GM13977 (cell line): ENCODE measurements around the gene TYW1.
"Not testable (repeated sequence)": the region's sequence is repeated elsewhere in the genome, so short reads cannot be mapped to it uniquely, and the experiment has no call there.

ENCODE experiments used
- DNase-seq: peaks from one replicate; pipeline ENCODE4 v3.0.0; 2012; ENCODE audit warnings: low spot score
- in situ Hi-C: fragments of 300-500 bp; cut with MboI; formaldehyde crosslinking; loops from one replicate; pipeline ENCODE4 v1.12.0; 2022; ENCODE audit warnings: low sequenced_read_pairs, low pct_unique_long_range_greater_than_20kb, mixed read lengths, inconsistent platforms; ENCODE audit not compliant: unreplicated experiment
- TF ChIP-seq, protein P1 (sequence below): IDR thresholded peaks from 2 replicates; pipeline ENCODE4 v1.5.1; 2012; ENCODE audit warnings: mild to moderate bottlenecking, control low read depth; ENCODE audit not compliant: insufficient read depth; ENCODE audit errors: extremely low read depth, missing control alignments

TYW1 gene

GRCh38 chr7:67056683-67057082, 60.0 kb downstream of the TYW1 start:
- in situ Hi-C loops, result no loop called here
- DNase-seq, result no peak
- TF ChIP-seq, protein P1, sequence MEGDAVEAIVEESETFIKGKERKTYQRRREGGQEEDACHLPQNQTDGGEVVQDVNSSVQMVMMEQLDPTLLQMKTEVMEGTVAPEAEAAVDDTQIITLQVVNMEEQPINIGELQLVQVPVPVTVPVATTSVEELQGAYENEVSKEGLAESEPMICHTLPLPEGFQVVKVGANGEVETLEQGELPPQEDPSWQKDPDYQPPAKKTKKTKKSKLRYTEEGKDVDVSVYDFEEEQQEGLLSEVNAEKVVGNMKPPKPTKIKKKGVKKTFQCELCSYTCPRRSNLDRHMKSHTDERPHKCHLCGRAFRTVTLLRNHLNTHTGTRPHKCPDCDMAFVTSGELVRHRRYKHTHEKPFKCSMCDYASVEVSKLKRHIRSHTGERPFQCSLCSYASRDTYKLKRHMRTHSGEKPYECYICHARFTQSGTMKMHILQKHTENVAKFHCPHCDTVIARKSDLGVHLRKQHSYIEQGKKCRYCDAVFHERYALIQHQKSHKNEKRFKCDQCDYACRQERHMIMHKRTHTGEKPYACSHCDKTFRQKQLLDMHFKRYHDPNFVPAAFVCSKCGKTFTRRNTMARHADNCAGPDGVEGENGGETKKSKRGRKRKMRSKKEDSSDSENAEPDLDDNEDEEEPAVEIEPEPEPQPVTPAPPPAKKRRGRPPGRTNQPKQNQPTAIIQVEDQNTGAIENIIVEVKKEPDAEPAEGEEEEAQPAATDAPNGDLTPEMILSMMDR, result no peak

DNA sequence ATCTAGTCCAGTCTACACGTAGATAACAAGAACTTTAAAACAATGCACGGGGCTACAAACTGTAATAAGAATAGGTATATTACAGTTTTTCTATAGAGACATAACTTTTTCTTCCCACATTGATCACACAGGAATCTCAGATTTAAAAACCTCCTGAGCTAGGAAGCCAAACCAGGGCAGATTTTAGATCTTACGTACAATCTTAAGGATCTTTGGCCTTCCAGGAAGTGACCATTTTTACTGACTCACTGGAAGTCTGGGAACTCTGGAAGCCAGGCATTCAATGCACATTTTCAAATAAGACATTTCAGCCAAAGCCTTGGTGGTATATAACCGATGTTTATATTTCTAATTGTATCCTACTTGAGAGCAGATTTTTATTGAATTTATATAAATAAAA, 64.7 kb downstream of the TYW1 start:
- DNase-seq, in situ Hi-C loops: not testable (repeated sequence)

DNA sequence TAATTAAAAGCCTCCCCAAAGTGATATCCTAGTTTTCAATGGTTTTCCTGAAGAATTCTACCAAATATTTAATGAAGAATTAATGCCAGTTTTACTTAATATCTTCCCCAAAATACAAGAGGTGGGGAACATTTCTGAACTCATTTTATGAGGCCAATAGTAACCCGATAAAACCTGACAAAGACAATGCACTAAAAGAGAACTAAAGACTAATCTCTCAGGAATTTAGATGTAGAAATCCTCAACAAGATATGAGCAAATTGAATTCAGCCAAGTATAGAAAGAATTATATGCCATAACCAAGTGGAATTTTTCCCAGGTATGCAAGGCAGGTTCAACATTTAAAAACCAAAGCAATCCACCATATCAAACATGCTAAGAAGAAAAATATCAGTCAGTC, 66.2 kb downstream of the TYW1 start:
- in situ Hi-C loops, DNase-seq: not testable (repeated sequence)

DNA sequence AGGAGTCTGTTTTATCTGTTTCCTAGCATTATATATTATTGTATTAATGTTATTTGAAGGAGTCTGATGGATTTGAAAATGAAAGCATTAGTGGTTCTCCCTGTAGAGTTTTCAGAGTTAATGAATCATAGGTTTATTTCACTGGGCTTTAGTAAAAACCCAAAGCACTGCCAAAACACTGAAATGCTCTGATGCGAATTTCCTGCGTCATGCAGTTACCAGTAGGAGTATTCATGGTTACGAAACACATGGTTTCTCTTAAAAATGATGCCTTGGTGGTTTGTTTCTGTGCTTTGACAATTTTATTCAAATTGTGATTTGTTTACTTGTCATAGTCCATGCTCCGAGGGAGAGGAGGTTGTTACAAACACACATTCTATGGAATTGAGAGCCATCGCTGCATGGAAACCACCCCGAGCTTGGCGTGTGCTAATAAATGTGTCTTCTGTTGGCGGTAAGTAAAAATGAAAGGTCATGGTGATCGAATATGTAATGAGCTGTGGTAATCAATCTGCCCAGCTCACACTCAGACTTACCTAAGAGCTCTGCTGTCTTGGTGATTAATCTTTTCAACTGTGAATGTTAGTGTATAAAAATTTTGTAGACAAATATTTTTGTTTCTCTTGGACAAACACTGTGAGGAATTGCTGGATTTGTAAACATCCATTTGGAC, 70.5 kb downstream of the TYW1 start:
- in situ Hi-C loops, DNase-seq: not testable (repeated sequence)

DNA sequence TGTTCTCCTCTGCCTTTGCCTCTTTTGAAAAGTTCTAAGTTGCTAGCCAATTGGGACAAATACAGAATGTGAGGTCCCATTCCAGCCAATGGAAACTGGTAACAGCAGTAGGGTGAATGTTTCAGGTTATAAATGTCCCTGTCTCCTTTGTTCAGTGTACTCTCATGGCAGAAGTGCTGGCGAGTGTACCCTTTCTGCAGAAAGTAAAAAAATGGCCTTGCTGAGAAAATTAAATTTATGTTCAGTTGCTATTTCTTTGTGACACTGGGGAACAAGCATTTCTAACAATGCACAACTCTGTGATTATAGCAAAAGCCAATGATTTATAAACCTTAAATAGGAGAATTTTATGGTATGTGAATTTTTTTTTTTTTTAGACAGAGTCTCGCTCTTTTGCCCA, 79.5 kb downstream of the TYW1 start:
- DNase-seq, in situ Hi-C loops: not testable (repeated sequence)

DNA sequence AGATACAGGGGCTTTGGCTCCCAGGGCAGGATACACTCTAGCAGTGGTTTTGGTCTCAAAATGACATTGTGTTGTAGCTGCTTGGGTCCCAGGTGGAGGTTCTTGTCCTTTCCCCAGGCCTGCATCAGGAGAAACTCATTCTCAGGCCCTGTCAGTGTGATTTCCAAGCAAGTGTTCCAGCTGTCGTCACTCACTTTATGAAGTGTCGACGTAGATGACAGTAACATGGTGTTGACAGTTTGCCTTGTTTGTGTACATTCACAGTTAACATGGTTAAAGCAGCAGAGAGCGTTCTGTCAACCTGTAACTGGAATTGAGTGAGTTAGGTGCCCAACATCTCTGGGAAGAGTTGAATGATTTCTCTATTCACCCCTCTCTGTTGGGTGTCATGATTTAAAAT, 86.2 kb downstream of the TYW1 start:
- in situ Hi-C loops, DNase-seq: not testable (repeated sequence)

DNA sequence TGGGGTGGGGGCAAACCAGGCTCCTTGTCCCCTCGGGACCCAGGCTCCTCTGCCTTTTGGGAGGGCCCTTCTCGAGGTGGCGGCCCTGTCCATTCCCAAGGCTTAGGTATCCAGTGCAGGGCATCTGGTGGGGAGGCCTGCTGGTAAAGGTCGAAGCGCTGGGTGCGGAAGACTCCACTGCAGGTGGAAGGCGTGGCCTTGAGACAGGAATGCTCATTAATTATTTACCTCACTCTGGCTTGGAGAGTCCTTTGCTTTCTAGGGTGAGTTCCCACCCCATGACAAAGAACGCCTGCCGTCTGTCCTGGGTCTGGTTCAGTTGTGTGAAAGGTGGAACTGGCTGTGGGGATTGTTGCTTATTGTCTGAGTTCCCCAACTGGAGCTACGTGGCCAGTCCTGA, 92.6 kb downstream of the TYW1 start:
- in situ Hi-C loops, DNase-seq: not testable (repeated sequence)

- in situ Hi-C loops, DNase-seq: not testable (repeated sequence)
These were observed 94.4 kb downstream of the TYW1 start for GRCh38 chr7:67091053-67091452.

DNA sequence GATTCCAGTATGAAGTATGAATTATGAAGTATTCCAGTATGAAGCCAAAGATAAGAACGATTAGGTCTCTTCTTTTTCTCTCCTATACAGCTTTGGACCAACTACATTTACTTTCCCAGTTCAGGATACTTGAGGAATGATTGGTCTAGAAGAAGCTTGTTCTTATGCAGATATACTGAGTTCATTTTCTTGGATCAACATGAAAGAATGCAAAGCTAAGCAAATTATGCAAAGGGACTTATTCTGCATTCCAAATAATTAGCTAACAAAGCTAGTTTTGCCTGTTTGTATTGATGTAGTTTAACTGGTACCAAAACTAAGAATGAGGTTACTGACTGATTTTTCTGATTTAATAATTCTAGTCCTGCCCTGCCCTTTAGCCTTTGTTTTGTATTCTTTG, 101.4 kb downstream of the TYW1 start:
- DNase-seq, in situ Hi-C loops: not testable (repeated sequence)

DNA sequence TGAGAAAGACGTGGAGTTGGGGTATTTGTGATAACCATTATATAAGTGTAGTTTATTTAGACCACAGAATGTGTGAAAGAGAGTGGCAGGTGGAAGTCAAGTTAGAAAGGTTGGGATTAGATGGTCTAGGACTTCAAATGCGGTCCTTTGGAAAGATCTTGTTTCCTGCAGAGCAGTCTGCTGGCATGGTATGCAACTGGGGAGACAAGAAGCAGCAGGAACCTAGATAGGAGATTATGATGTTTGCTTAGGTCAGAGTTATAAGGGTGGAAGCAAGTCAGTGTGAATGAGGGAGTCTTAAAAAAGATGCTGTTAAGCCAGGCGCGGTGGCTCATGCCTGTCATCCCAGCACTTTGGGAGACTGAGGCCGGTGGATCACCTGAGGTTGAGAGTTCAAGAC, 102.8 kb downstream of the TYW1 start:
- DNase-seq, in situ Hi-C loops: not testable (repeated sequence)

DNA sequence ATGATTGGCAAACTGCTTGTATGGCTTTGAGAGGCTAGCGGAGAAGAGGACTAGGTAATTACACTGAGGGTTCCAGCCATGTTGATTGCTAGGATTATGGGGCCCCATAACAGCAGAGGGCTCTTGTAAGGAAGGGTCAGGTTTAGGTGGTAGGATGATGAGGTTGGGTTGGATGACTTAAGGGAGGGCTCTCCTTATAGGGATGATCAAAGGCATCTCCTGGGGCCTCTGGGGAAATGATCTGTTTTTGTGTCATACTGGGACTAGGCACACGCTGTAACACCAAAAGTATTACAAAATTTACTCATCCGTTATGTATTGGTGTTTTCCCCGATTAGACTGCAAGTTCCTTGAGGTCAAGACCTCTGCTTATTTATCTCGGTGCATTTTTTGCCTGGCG, 103.4 kb downstream of the TYW1 start:
- DNase-seq, in situ Hi-C loops: not testable (repeated sequence)

GRCh38 chr7:67100956-67101361, 104.3 kb downstream of the TYW1 start:
- in situ Hi-C loops, result no loop called here
- TF ChIP-seq, protein P1, result no peak
- DNase-seq, result no peak

- in situ Hi-C loops, DNase-seq: not testable (repeated sequence)
These were observed 108.3 kb downstream of the TYW1 start for GRCh38 chr7:67104937-67105336.
